Prostate gland (tissue), 2 donors: Measurements from ENCODE around the gene SORT1. TPM values are rescaled to one million over a fixed set of nuclear protein-coding genes. Genes with fewer than 3 reads are reported as not detected.
A peak's percentile ranks its signal among the peaks of the same experiment; 100 is the strongest.

Source experiments
- DNase-seq: peaks from one replicate; pipeline ENCODE4 v3.0.0-alpha.2; 2019; ENCODE audit warnings: low spot score
- H3K27ac ChIP-seq, 2 donors: fragments of 200-600 bp; sonication (generic); 2 replicates each; pipeline ENCODE4 v1.5.1; 2017 to 2019
- H3K27me3 ChIP-seq: fragments of 200-600 bp; sonication (generic); replicated peaks from 2 replicates; pipeline ENCODE4 v1.5.1; 2019; ENCODE audit not compliant: insufficient read depth
- H3K36me3 ChIP-seq, 2 donors: fragments of 200-600 bp; sonication (generic); 1 replicate in 1 of 2; 2 replicates in 1 of 2; pipeline versions ENCODE4 v1.5.1 to v1.8.1; 2017 to 2019
- H3K4me1 ChIP-seq: fragments of 200-600 bp; sonication (generic); replicated peaks from 2 replicates; pipeline ENCODE4 v1.5.1; 2019
- H3K4me3 ChIP-seq, 2 donors: fragments of 200-600 bp; sonication (generic); 2 replicates each; pipeline ENCODE4 v1.5.1; 2017 to 2019
- H3K9me3 ChIP-seq: fragments of 200-600 bp; sonication (generic); 2 replicates; pipeline ENCODE4 v1.5.1; 2017
- POLR2A ChIP-seq: fragments of 450-650 bp; IDR thresholded peaks from one replicate; pipeline ENCODE4 v1.6.1; 2016; ENCODE audit warnings: antibody characterized with exemption, mild to moderate bottlenecking
- POLR2AphosphoS5 ChIP-seq: sonication (generic); formaldehyde crosslinking; IDR thresholded peaks from one replicate; pipeline ENCODE4 v1.6.1; 2017; ENCODE audit warnings: antibody characterized with exemption
- WGBS: methylation state at CpG from one replicate; pipeline ENCODE4 v1.1.5; 2018; 5-methylcytosine and 5-hydroxymethylcytosine counted together
- intact Hi-C: fragments of 100-400 bp; cut with DNase I; formaldehyde crosslinking; loops from one replicate; pipeline ENCODE4 v1.14.2; 2022
- total RNA-seq, 2 donors: library from RNA; depleted of rRNA; stranded (reverse); fragments of >200 nt; gene quantifications; one replicate each; pipeline ENCODE4 v1.1.0, GENCODE V29; 2016
- TF ChIP-seq, protein P1 (sequence below), 4 experiments: fragments of 200-600 bp in 2 of 4; fragments of 450-650 bp in 2 of 4; sonication (generic) in 2 of 4; IDR thresholded peaks; 1 replicate in 3 of 4; 2 replicates in 1 of 4; pipeline ENCODE4 v1.5.1; 2016 to 2019; ENCODE audit warnings: antibody characterized with exemption in 4 of 4, mild to moderate bottlenecking in 2 of 4, moderate library complexity in 2 of 4

The SORT1 gene
- total RNA-seq, 2 donors from 2014 or later, result 34.0 to 164 TPM

DNA sequence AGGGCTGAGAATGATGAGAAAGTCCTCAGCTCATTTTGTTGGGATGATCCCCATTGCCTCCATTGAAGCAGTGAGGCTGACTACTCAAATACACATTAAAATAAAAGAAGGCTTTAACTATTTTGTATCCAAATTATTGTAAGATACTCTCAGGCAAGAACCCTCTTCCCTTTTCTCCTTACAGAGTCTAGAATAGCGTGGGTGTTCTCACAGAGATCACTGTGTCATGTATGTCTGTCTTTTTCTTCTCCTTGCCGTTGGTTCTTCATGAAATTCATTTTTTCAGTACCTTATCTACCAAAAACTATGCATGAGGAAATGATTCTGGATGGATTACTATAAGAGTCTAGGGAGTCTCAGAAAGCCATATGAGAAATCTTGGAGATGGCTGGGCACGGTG lies 30.1 kb downstream of the SORT1 start:
- TF ChIP-seq POLR2A (no peak), POLR2AphosphoS5 (no peak)
- TF ChIP-seq, protein P1, sequence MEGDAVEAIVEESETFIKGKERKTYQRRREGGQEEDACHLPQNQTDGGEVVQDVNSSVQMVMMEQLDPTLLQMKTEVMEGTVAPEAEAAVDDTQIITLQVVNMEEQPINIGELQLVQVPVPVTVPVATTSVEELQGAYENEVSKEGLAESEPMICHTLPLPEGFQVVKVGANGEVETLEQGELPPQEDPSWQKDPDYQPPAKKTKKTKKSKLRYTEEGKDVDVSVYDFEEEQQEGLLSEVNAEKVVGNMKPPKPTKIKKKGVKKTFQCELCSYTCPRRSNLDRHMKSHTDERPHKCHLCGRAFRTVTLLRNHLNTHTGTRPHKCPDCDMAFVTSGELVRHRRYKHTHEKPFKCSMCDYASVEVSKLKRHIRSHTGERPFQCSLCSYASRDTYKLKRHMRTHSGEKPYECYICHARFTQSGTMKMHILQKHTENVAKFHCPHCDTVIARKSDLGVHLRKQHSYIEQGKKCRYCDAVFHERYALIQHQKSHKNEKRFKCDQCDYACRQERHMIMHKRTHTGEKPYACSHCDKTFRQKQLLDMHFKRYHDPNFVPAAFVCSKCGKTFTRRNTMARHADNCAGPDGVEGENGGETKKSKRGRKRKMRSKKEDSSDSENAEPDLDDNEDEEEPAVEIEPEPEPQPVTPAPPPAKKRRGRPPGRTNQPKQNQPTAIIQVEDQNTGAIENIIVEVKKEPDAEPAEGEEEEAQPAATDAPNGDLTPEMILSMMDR (IDR thresholded peaks at IDR 0.05), result no peak
- H3K27ac ChIP-seq, result no peak overlapping the region
- H3K27me3 ChIP-seq, result no peaks in the 10 kb centered on the region
- DNase-seq, result no peak
- no peaks in the 10 kb centered on the region for H3K36me3 ChIP-seq
- H3K4me1 ChIP-seq, result no peaks in the 10 kb centered on the region
- intact Hi-C loops, result no loop called here
- 98% methylated on average over 3 of the region's 3 CpGs for WGBS
- no peak overlapping the region for H3K4me3 ChIP-seq
- no peaks in the 10 kb centered on the region for H3K9me3 ChIP-seq

DNA sequence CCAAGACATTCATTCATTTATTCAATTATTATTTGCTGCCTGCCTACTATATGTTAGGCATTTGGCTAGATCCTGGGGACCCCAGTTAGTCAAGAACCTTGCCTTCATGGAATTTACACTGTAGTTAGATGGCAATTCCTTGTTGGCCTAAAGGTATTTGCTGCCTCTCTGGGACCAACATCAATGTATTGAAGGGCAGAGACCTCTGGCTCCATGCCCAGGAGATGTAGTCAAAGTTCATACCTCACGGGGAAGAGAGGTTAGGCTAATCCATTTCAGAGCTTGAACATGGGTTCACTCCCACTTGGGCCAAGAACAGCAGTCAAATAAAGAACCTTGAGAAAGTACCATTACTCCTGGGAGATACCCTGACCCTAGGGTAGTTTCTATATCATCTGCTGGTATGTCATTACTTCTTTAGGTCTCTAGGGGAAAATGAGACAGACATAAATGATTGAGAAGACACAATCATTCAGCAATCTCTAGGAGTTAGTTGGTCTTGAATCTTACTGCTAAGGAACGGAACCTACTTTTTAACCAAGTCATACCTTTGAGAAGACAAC lies 32.0 kb downstream of the SORT1 start:
- TF ChIP-seq, protein P1 (IDR thresholded peaks at IDR 0.05), result no peak
- no peak for TF ChIP-seq POLR2AphosphoS5
- TF ChIP-seq POLR2A, result no peak
- no peak overlapping the region for H3K4me3 ChIP-seq
- no peak overlapping the region for H3K27ac ChIP-seq
- H3K27me3 ChIP-seq, result no peaks in the 10 kb centered on the region
- no peaks in the 10 kb centered on the region for H3K4me1 ChIP-seq
- no peak for DNase-seq
- H3K36me3 ChIP-seq, result no peaks in the 10 kb centered on the region
- H3K9me3 ChIP-seq, result no peaks in the 10 kb centered on the region
- intact Hi-C loops, result no loop called here
- 93% methylated on average over 2 of the region's 2 CpGs for WGBS

DNA sequence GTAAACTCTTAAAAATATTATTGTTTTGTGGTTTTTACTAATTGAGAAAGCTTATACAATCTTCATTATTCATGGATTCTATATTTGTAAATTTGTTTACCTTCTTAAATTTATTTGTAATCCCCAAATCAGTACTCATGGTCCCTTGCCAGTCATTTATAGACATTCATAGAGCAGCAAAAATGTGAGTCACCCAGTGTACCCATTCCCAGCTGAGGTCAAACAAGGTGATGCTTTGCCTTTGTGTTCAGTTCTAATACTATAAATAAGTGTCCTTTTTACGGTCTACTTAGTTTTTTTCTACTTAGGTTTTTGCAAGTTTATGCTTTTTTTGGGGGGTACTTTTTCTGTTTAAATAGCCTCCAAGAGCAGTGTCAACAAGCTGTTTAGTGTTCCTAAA lies 36.1 kb downstream of the SORT1 start:
- 23% methylated on average over 1 of the region's 1 CpG for WGBS
- no peaks in the 10 kb centered on the region for H3K4me1 ChIP-seq
- TF ChIP-seq POLR2A, result no peak
- peak; percentile 37 for TF ChIP-seq POLR2AphosphoS5
- TF ChIP-seq, protein P1 (IDR thresholded peaks at IDR 0.05), result no peak
- DNase-seq, result no peak
- H3K36me3 ChIP-seq, result no peaks in the 10 kb centered on the region
- peak overlapping the region in 1 of 2 donors; percentile 26 for H3K27ac ChIP-seq
- no peaks in the 10 kb centered on the region for H3K27me3 ChIP-seq
- H3K9me3 ChIP-seq, result no peaks in the 10 kb centered on the region
- no peak overlapping the region for H3K4me3 ChIP-seq
- intact Hi-C loops, result no loop called here

DNA sequence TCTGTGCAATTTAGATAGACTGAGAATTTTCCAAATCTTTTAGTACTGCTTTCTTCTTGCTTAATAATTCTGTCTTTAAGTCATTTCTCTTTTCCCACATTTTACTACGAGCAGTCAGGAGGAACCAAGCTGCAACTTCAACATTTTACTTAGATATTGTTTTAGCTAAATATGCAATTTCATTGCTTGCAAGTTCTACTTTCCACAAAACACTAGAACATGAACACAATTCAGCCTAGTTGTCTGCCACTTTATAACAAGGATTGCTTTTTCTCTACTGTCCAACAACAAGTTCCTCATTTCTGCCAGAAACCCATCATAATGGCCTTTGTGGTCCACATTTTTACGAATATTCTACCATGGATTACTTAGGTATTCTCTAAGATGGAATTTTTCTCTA lies 36.6 kb downstream of the SORT1 start:
- H3K27ac ChIP-seq, result peak overlapping the region in 1 of 2 donors; percentile 26
- H3K4me1 ChIP-seq, result no peaks in the 10 kb centered on the region
- H3K27me3 ChIP-seq, result no peaks in the 10 kb centered on the region
- TF ChIP-seq POLR2AphosphoS5, result no peak
- TF ChIP-seq, protein P1 (IDR thresholded peaks at IDR 0.05), result no peak
- TF ChIP-seq POLR2A, result no peak
- intact Hi-C loops, result no loop called here
- WGBS, result 75% methylated on average over 2 of the region's 2 CpGs
- H3K9me3 ChIP-seq, result no peaks in the 10 kb centered on the region
- DNase-seq, result no peak
- no peak overlapping the region for H3K4me3 ChIP-seq
- no peaks in the 10 kb centered on the region for H3K36me3 ChIP-seq

DNA sequence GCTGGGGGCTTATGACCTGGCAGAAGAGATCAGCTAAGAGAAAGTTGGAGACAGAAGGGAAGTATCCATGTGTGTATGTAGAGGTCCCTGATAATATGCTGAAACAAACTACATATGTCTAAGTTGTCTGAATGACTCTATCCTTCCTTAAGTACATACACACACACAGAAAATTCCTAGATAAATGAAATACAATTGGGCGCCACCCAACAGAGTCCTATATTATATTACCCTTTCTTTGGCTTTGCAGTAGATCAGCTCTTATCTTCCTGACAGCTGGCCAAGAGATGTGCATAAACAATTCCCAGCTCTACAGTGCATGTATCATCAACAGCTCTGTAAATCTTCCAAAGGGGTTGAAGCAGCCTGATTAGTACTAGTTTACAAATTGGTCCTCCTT lies 40.1 kb downstream of the SORT1 start:
- intact Hi-C loops, result no loop called here

More for the DNA sequence above, 40.1 kb downstream of the SORT1 start:
- Histone ChIP-seq H3K36me3 (no peaks in the 10 kb centered on the region), H3K27ac (no peak overlapping the region), H3K4me3 (no peak overlapping the region), H3K4me1 (no peaks in the 10 kb centered on the region), H3K27me3 (no peaks in the 10 kb centered on the region), H3K9me3 (no peaks in the 10 kb centered on the region)
- TF ChIP-seq POLR2A (no peak), POLR2AphosphoS5 (no peak)
- TF ChIP-seq, protein P1 (IDR thresholded peaks at IDR 0.05), result no peak
- DNase-seq, result no peak
- WGBS, result 90% methylated on average over 1 of the region's 1 CpG
